8988T (cell line): ENCODE results near the gene ARAP3.

ENCODE experiments used
- DNase-seq: peaks from one replicate; pipeline ENCODE4 v3.0.0; 2011

ARAP3 gene

GRCh38 chr5:141669520-141669919 lies 12.5 kb downstream of the ARAP3 start:
- no peak for DNase-seq

GRCh38 chr5:141668601-141669265 lies 13.3 kb downstream of the ARAP3 start:
- DNase-seq: no peak

- DNase-seq: no peak
Measured at GRCh38 chr5:141665995-141666940, 15.8 kb downstream of the ARAP3 start.

DNA sequence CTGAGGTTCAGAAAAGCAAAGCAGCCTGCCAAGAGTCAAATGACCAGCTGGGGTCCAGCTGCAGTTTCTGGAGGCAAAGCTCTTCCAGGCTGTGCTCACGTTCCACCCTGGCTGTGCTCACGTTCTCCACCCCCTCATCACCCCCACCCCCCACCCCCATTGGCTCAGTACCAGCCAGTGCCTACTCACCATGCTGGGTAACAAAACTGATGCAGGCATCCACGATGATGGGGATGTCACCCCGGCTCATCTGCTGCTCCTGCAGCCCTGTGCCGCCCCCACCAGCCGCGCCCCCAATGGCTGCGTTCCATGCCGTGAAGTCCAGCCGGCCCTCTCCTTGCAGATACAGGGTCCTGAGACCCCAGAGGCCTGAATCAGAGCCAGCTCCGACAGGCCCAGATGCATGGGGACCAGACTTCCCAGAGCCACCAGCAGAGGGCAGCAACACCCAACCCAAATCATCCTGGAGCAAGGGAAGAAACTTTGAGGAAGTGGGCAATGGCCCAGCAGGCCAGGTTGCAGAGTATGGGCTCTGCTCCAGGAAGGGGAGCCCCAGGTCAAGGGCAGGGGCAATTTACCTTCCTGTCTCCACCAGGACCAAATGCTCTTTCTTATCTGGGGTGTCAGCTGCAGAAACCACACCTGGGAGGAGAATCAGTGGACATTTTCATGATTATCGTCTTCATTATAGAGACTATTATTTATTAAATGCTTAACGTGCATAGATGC lies 17.1 kb downstream of the ARAP3 start:
- peak; percentile 77 for DNase-seq

- DNase-seq: no peak
Measured at GRCh38 chr5:141663506-141663905, 18.5 kb downstream of the ARAP3 start.

- no peak for DNase-seq
Measured at GRCh38 chr5:141662028-141662427, 20.0 kb downstream of the ARAP3 start.

DNA sequence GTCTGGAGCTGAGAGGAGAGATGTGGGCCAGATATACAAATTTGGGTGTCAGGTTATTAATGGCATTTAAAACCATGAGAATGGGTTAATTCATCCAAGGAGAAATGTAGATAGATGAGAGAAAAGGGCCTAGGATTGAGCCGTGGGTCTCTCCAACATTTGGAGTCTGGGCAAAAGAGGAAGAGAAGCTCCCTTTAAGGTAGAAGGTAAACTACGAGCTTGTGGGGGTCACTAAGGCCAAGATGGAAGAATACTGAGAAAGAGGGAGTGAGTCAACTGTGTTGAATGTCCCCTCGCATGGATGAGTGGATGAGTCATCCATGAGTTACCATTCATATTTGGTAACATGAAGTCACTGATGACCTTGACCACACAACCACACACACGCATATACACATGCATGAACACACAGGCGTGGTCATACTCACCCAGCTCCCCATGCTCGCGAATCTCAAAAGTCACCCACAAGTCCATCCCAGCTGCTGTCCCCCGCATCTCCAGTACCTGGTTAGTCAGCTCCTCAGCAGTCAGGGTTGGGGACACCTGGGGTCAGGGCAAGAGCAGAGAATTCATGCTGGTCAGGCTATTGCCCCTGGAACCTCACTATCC lies 24.0 kb downstream of the ARAP3 start:
- peak; percentile 64 for DNase-seq

GRCh38 chr5:141657404-141657803 lies 24.6 kb downstream of the ARAP3 start:
- DNase-seq: no peak

- no peak for DNase-seq
Measured at GRCh38 chr5:141656396-141656795, 25.6 kb downstream of the ARAP3 start.

DNA sequence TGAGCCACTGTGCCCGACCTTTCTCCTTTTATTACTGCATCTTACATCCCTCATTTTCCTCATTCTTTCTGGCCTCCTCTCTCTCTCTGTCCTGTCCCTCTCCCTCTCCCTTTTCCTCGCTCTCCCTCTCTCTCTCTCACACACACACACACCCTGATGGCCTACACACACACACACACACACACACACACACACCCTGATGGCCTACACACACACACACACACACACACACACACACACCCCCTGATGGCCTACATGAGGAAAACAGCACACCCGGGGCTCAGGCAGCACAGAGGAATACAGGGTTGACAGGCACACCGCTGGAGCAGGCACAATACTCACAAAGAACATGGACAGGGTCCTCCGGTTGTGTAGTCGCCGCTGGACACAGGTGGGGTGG lies 27.0 kb downstream of the ARAP3 start:
- no peak for DNase-seq

DNA sequence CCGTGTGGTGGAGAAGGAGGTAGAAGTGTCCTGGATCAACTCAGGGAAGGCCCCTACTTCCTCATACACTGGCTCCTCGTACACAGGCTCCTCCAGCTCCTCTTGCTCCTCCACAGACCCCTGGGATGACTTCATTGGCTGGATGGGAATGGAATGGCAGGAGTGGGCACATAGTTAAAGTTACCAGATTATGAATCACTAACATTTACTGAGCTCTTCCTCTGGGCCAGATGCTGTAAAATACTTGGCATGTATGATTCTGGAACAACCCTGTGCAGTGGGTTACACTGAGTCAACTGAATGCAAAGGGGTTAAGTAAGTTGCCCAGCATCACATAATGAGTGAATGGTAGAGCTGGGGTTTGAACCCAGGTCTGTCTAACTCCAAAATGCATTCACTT lies 27.7 kb downstream of the ARAP3 start:
- peak; percentile 75 for DNase-seq

- no peak for DNase-seq
Measured at GRCh38 chr5:141651728-141652105, 30.3 kb downstream of the ARAP3 start.

GRCh38 chr5:141650851-141651727 lies 30.9 kb downstream of the ARAP3 start, which contains the start of gene FCHSD1:
Gene FCHSD1 (minus strand): TSS chr5:141651418. CDS start chr5:141651368, 50 bp downstream.
- DNase-seq: peak; percentile 97

- no peak for DNase-seq
Measured at GRCh38 chr5:141649972-141650371, 32.1 kb downstream of the ARAP3 start.

- DNase-seq: no peak
Measured at GRCh38 chr5:141649056-141649688, 32.9 kb downstream of the ARAP3 start.

DNA sequence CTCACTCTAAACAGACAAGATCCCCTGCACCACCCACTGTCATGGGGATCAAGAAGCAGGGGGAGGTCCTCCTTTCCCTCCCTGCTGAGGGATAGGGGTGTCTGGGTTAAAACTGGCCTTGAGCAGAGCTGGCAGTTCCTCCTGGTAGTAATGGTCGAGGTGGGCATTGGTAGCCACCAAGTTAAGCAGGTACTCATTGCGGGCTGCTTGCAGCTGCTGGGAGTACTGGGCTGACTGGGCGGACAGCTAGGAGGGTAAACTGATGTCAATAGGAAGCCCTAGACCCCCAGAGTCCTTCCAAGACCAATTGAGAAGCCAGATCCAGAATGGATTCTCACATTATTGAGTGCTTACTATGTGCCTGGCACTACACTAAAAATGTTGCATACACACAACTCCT lies 34.2 kb downstream of the ARAP3 start:
- DNase-seq: no peak

- no peak for DNase-seq
Measured at GRCh38 chr5:141647242-141647641, 34.8 kb downstream of the ARAP3 start.

DNA sequence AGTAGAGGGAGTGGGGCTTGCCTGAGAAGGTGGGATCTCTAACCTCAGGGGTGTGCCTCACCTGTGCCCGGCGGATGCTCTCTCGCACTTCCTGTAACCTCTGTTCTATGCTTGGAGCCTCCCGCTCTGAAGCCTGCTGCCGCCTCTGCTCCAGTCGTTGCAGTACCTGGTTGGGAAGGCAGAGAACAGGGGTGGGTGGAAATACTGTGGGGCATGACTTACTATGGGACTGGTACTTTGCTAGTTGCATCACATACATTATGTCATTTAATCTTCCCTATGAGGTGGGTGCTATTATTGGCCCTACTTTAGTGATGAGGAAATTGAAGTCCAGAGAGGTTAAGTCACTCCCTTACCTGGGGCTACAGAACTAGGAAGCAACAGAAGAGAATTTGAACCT lies 36.0 kb downstream of the ARAP3 start:
- no peak for DNase-seq

GRCh38 chr5:141641634-141642267 lies 40.3 kb downstream of the ARAP3 start:
- peak; percentile 65 for DNase-seq

DNA sequence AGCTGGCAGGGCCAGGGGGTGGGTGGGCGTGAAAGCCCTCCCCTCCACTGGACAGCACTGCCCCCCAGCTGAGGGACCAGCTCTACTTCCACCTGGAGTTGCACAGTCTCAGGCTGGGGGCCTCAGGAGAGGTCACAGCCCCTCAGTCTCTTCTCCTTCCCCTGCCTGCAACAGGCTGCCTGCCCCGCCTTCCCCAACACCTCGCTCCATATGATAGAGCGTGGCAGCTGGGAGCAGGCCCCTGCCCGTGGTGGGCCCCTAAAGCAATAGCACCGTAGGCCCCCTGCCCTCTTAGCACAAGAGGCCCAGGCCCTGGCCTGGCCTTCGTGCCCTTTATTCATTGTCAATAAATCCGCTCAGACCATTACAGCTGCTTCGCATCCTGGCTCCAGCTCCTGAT lies 41.3 kb downstream of the ARAP3 start:
- no peak for DNase-seq

DNA sequence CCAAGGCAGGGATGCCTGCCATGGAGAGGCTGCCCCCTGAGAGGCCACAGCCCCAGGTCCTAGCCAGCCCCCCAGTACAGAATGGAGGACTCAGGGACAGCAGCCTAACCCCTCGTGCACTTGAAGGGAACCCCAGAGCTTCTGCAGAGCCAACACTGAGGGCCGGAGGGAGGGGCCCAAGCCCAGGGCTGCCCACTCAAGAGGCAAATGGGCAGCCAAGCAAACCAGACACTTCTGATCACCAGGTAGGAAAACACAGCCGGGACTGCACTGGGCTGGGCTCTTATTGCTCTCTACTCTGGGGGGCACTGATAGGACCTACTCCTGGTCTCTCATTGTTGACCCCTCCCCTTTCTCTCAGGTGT lies 42.0 kb downstream of the ARAP3 start:
- DNase-seq: no peak
